Small intestine (tissue), 7 donors: ENCODE data around the gene UQCR11. TPM values are rescaled to one million over a fixed set of nuclear protein-coding genes. Genes with fewer than 3 reads are reported as not detected.
A peak's percentile ranks its signal among the peaks of the same experiment; 100 is the strongest.

Experiments used
- DNase-seq, 2 donors: peaks; one replicate each; pipeline versions ENCODE4 v3.0.0 to v3.0.0-alpha.2; 2013
- FAIRE-seq: peaks from 2 replicates; lab custom pipeline; 2012; peaks lifted over from hg19 to GRCh38; lab: Jason Lieb, UNC
- H3K27ac ChIP-seq, 3 donors: one replicate each; pipeline ENCODE4 v1.5.1; 2013; ENCODE audit warnings: low read length in 2 of 3, mild to moderate bottlenecking in 2 of 3, control low read depth in 1 of 3, inconsistent platforms in 1 of 3, low read depth in 1 of 3, moderate library complexity in 1 of 3
- H3K27me3 ChIP-seq, 3 donors: one replicate each; pipeline ENCODE4 v1.6.1; 2013; ENCODE audit warnings: low read length in 3 of 3, inconsistent platforms in 1 of 3; ENCODE audit not compliant: control insufficient read depth in 3 of 3, insufficient read depth in 3 of 3
- H3K36me3 ChIP-seq, 3 donors: one replicate each; pipeline ENCODE4 v1.6.1; 2013; ENCODE audit warnings: low read length in 3 of 3, inconsistent platforms in 1 of 3, low read depth in 1 of 3, mild to moderate bottlenecking in 1 of 3, moderate library complexity in 1 of 3; ENCODE audit not compliant: control insufficient read depth in 3 of 3, insufficient read depth in 2 of 3
- H3K4me1 ChIP-seq, 3 donors: one replicate each; pipeline ENCODE4 v1.6.1; 2013; ENCODE audit warnings: low read length in 2 of 3, inconsistent platforms in 1 of 3, low read depth in 1 of 3, mild to moderate bottlenecking in 1 of 3, moderate library complexity in 1 of 3; ENCODE audit not compliant: control insufficient read depth in 3 of 3, insufficient read depth in 2 of 3
- H3K4me3 ChIP-seq, 3 donors: one replicate each; pipeline ENCODE4 v1.5.1; 2013; ENCODE audit warnings: low read length in 3 of 3, control low read depth in 1 of 3, inconsistent platforms in 1 of 3, low read depth in 1 of 3, mild to moderate bottlenecking in 1 of 3, moderate library complexity in 1 of 3
- H3K9me3 ChIP-seq, 2 donors: one replicate each; pipeline ENCODE4 v1.6.1; 2013; ENCODE audit warnings: low read depth in 1 of 2, low read length in 1 of 2; ENCODE audit not compliant: control insufficient read depth in 2 of 2, insufficient read depth in 1 of 2
- WGBS, 3 donors: extraction: QIAGEN DNeasy Blood & Tissue Kit; methylation state at CpG; one replicate each; pipeline ENCODE4 v1.1.7; 2013; 5-methylcytosine and 5-hydroxymethylcytosine counted together
- polyA plus RNA-seq, 4 donors: library from polyadenylated mRNA; stranded (reverse) in 3 of 4; unstranded in 1 of 4; fragments of 200-250 nt in 3 of 4; fragments of 120-200 nt in 1 of 4; gene quantifications; one replicate each; pipeline versions ENCODE4 v1.2.1 to v1.2.3, GENCODE V29; 2013
- donor health status: healthy with polysubstance abuse.
- donor health status: control.
- donor health status: control.
- donor health status: Bipolar disorder and iron deficiency.
- donor health status: healthy.

The UQCR11 gene
- polyA plus RNA-seq, 4 donors: 115 to 283 (median 212) TPM

- peaks cover 3 to 99% (median 13%) of the 10 kb centered on the region in 3 donors for H3K36me3 ChIP-seq
Measured at GRCh38 chr19:1622541-1622940, 17.3 kb upstream of the UQCR11 start.

GRCh38 chr19:1622007-1622406, 16.7 kb upstream of the UQCR11 start:
- Histone ChIP-seq H3K27me3 (no peaks in the 10 kb centered on the region), H3K9me3 (no peaks in the 10 kb centered on the region), H3K4me3 (no peak overlapping the region), H3K4me1 (no peaks in the 10 kb centered on the region), H3K27ac (no peak overlapping the region), H3K36me3 (peaks cover 3 to 99% (median 13%) of the 10 kb centered on the region in 3 donors)
- FAIRE-seq: no peak
- DNase-seq: no peak
- WGBS, 3 donors: 90% methylated on average over 14 to 23 of the region's 23 CpGs

More at GRCh38 chr19:1622541-1622940, 17.3 kb upstream of the UQCR11 start:
- DNase-seq: peak in 1 of 2 donors; percentile 33
- Histone ChIP-seq H3K9me3 (no peaks in the 10 kb centered on the region), H3K27ac (no peak overlapping the region), H3K27me3 (no peaks in the 10 kb centered on the region), H3K4me3 (no peak overlapping the region), H3K4me1 (no peaks in the 10 kb centered on the region)
- no peak for FAIRE-seq
- WGBS, 3 donors: 80 to 93% (median 88%) methylated on average over 5 of the region's 5 CpGs

DNA sequence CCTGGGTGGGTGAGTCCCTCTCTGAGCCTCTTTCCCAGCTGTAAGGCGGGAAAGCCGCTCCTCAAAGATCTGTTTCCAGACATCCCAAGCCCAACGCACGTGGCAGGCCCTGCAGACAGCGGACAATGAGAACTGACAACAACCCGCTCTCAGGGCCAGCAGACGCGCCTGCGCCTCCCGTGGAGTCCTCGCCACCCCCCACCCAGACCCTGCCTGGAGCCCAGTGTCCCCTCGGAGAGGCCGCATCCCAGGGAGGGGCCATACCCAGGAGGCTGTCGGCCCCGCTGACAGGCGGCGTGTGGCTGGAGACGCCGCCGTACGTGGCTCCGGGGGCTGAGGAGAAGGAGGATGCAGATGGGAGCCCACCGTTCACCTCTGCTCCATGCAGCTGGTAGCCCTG, 16.3 kb upstream of the UQCR11 start:
- Histone ChIP-seq H3K27ac (no peak overlapping the region), H3K9me3 (no peaks in the 10 kb centered on the region), H3K4me1 (no peaks in the 10 kb centered on the region), H3K27me3 (no peaks in the 10 kb centered on the region), H3K36me3 (peaks cover 3 to 97% (median 13%) of the 10 kb centered on the region in 3 donors), H3K4me3 (no peak overlapping the region)
- 92 to 95% (median 94%) methylated on average over 22 to 23 of the region's 23 CpGs for WGBS, 3 donors
- no peak for FAIRE-seq
- no peak for DNase-seq

GRCh38 chr19:1621021-1621420, 15.8 kb upstream of the UQCR11 start:
- Histone ChIP-seq H3K36me3 (peaks cover 3 to 97% (median 13%) of the 10 kb centered on the region in 3 donors), H3K27ac (no peak overlapping the region), H3K9me3 (no peaks in the 10 kb centered on the region), H3K27me3 (no peaks in the 10 kb centered on the region), H3K4me3 (no peak overlapping the region), H3K4me1 (no peaks in the 10 kb centered on the region)
- DNase-seq: no peak
- FAIRE-seq: no peak
- 89 to 98% (median 90%) methylated on average over 12 to 19 of the region's 19 CpGs for WGBS, 3 donors

DNA sequence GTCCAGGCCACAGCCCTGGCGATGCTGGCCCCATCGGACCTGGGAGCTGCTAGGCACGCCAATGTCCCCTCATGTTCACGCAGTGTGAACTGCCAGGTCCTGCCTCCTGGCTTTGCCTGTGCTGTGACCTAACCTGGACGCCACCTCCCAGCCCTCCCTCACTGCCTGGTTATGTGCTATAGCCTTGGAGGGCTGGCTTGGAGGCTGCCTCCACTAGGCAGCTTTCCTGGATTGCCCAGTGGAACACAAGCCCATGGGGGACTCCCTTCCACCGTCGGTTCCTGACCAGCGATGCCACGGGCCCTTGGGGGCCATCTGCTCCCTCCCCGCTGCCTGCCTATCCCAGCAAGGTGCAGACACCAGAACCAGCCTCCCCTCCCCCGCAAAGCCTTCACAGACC, 15.2 kb upstream of the UQCR11 start:
- Histone ChIP-seq H3K27ac (no peak overlapping the region), H3K9me3 (no peaks in the 10 kb centered on the region), H3K27me3 (no peaks in the 10 kb centered on the region), H3K36me3 (peaks cover 8 to 95% (median 16%) of the 10 kb centered on the region in 3 donors), H3K4me3 (no peak overlapping the region), H3K4me1 (no peaks in the 10 kb centered on the region)
- DNase-seq (no peak), FAIRE-seq (no peak)
- 87 to 98% (median 93%) methylated on average over 9 to 11 of the region's 11 CpGs for WGBS, 3 donors

DNA sequence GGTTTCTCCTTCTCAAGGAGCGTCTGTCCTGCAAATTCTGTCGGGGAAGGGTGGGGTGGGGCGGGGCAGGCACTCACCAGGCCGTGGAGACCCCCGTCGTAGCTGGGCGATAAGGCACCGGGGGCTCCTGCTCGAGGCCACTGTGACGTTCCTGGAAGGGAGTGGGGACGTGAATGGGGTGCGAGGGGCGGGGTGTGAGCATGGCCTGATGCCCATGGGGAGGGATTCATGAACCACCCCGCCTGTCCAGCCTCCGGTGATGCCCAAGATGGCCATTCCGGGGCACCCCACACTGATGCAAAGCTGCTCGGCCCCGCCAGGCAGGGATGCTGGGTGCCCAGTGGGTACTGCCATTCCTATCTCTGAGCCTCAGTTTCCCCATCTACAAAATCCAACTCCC, 14.4 kb upstream of the UQCR11 start:
- Histone ChIP-seq H3K4me3 (no peak overlapping the region), H3K27me3 (no peaks in the 10 kb centered on the region), H3K36me3 (peaks cover 16 to 95% (median 16%) of the 10 kb centered on the region in 3 donors), H3K4me1 (no peaks in the 10 kb centered on the region), H3K27ac (no peak overlapping the region), H3K9me3 (no peaks in the 10 kb centered on the region)
- FAIRE-seq (no peak), DNase-seq (no peak)
- WGBS, 3 donors: 87 to 90% (median 88%) methylated on average over 18 of the region's 18 CpGs

DNA sequence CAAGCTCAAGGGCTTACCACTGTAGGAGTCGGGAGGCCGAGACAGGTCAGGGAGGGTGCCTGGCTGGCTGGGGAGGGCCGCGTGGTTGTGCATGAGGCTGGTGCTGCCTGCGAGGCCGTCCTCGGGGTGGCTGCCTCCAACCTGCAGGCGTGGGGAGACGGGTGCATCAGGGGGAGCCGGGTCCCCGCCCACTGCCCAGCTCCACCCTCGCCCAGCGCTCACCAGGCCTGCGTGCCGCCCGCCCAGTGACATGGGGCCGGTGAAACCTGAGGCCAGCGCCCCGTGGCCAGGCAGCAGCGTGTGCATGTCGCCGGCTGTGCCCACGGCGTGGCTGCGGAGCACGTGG, 13.8 kb upstream of the UQCR11 start:
- Histone ChIP-seq H3K4me1 (peaks cover 0 to under 1% (median 0%) of the 10 kb centered on the region in 3 donors), H3K27ac (no peak overlapping the region), H3K4me3 (no peak overlapping the region), H3K9me3 (no peaks in the 10 kb centered on the region), H3K36me3 (peaks cover 16 to 95% (median 21%) of the 10 kb centered on the region in 3 donors), H3K27me3 (no peaks in the 10 kb centered on the region)
- no peak for FAIRE-seq
- no peak for DNase-seq
- 94 to 95% (median 94%) methylated on average over 25 to 26 of the region's 26 CpGs for WGBS, 3 donors

DNA sequence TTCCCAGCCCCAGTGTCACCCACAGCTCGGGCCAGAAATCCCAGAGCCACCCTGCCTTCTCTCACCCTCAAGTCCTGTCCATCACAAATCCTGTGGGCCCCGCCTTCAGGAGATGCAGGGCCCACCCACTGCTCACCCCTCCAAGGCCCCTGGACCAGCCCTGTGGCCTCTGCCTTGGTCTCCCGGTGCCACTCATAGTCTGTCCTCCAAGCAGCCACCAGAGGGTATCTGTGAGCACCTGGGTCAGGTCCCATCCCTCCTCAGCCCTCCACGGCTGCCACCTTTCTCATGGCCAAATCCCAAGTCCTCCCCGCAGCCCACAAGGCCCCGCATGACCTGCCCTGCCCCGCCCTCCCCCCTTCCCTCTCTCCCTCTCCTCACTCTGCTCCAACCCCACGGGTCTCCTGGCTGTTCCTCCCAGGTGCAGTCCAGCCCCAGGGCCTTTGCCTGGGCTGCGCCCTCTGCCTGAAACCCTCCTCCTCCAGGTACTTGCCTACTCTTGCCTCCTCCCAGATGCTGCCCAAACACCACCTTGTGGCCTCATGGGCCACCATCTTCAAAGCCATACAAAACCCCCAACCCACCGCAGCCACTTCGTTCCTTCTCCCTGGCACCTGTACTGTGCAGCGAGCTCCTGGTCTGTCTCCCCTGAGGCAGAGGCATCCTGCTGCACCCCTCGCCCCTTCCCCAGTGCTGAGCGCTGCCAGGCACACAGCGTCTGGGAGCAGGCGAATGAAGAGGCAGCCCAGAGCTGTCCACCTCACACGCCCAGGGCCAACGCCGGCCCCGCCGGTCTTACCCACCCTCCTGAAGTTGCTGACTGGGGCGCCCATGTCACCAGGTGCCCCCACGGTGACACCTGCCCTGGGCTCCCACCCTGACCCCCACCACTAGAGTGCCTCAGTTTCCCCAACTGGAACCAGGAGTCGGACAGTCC, 13.2 kb upstream of the UQCR11 start:
- Histone ChIP-seq H3K36me3 (peaks cover 14 to 95% (median 22%) of the 10 kb centered on the region in 3 donors), H3K27me3 (no peaks in the 10 kb centered on the region), H3K9me3 (no peaks in the 10 kb centered on the region), H3K27ac (no peak overlapping the region), H3K4me3 (no peak overlapping the region), H3K4me1 (peaks cover 0 to 6% (median 0%) of the 10 kb centered on the region in 3 donors)
- DNase-seq (peak; percentile 54 to 66), FAIRE-seq (no peak)
- WGBS, 3 donors: 75 to 81% (median 78%) methylated on average over 24 of the region's 24 CpGs
